H1 (cell line): Measurements from ENCODE around the gene GABARAPL2. TPM values are rescaled to one million over a fixed set of nuclear protein-coding genes. Genes with fewer than 3 reads are reported as not detected.

Experiments
- ATF2 ChIP-seq: IDR thresholded peaks from 2 replicates; pipeline ENCODE4 v1.6.1; 2012; ENCODE audit warnings: low read length, inconsistent platforms
- ATF3 ChIP-seq: IDR thresholded peaks from 2 replicates; pipeline ENCODE4 v1.6.1; 2011; ENCODE audit warnings: low read depth, mild to moderate bottlenecking, low read length; ENCODE audit not compliant: insufficient read depth
- CREB1 ChIP-seq: IDR thresholded peaks from 2 replicates; pipeline ENCODE4 v1.6.1; 2012; ENCODE audit warnings: inconsistent platforms
- E2F6 ChIP-seq: IDR thresholded peaks from 2 replicates; pipeline ENCODE4 v1.6.1; 2012; ENCODE audit warnings: inconsistent platforms
- EGR1 ChIP-seq: IDR thresholded peaks from 2 replicates; pipeline ENCODE4 v1.6.1; 2011; ENCODE audit warnings: low read depth, low read length, borderline replicate concordance
- EZH2 ChIP-seq: fragments of 200-600 bp; sonication (generic); IDR thresholded peaks from 2 replicates; pipeline ENCODE4 v1.7.1; 2012; ENCODE audit warnings: low read depth, mild to moderate bottlenecking, moderate library complexity, low read length, inconsistent platforms; ENCODE audit not compliant: severe bottlenecking
- GTF2F1 ChIP-seq: IDR thresholded peaks from 2 replicates; pipeline ENCODE4 v1.6.1; 2012; ENCODE audit warnings: low read depth, low read length, improper control_type of control experiment, borderline replicate concordance
- JUN ChIP-seq: IDR thresholded peaks from 2 replicates; pipeline ENCODE4 v1.6.1; 2011; ENCODE audit warnings: low read depth, mild to moderate bottlenecking, improper control_type of control experiment, low read length
- JUND ChIP-seq: IDR thresholded peaks from 2 replicates; pipeline ENCODE4 v1.6.1; 2011; ENCODE audit warnings: mild to moderate bottlenecking, improper control_type of control experiment, low read length
- KDM4A ChIP-seq: IDR thresholded peaks from one replicate; pipeline ENCODE4 v1.7.1; 2012; ENCODE audit warnings: low read depth, mild to moderate bottlenecking, moderate library complexity, low read length, inconsistent platforms; ENCODE audit not compliant: severe bottlenecking
- MAX ChIP-seq: IDR thresholded peaks from 2 replicates; pipeline ENCODE4 v1.6.1; 2012; ENCODE audit warnings: inconsistent platforms
- NRF1 ChIP-seq: IDR thresholded peaks from 2 replicates; pipeline ENCODE4 v1.6.1; 2011; ENCODE audit warnings: mild to moderate bottlenecking, low read depth, low read length, improper control_type of control experiment
- POLR2A ChIP-seq, 2 experiments: IDR thresholded peaks; 1 replicate in 1 of 2; 2 replicates in 1 of 2; pipeline ENCODE4 v1.6.1; 2011; ENCODE audit warnings: low read depth in 2 of 2, low read length in 2 of 2, mild to moderate bottlenecking in 2 of 2; ENCODE audit errors: control extremely low read depth in 1 of 2
- RBBP5 ChIP-seq: IDR thresholded peaks from 2 replicates; pipeline ENCODE4 v1.7.1; 2012; ENCODE audit warnings: low read depth, mild to moderate bottlenecking, inconsistent platforms, low read length, moderate library complexity, borderline replicate concordance
- SIRT6 ChIP-seq: IDR thresholded peaks from one replicate; pipeline ENCODE4 v1.7.1; 2012; ENCODE audit warnings: low read length, inconsistent platforms
- SIX5 ChIP-seq: IDR thresholded peaks from 2 replicates; pipeline ENCODE4 v1.6.1; 2011; ENCODE audit warnings: mild to moderate bottlenecking, low read depth, low read length
- SRF ChIP-seq: IDR thresholded peaks from 2 replicates; pipeline ENCODE4 v1.6.1; 2011; ENCODE audit warnings: mild to moderate bottlenecking, low read depth, low read length, moderate library complexity
- SUZ12 ChIP-seq: fragments of 200-600 bp; sonication (generic); IDR thresholded peaks from 2 replicates; pipeline ENCODE4 v1.6.1; 2012; ENCODE audit warnings: mild to moderate bottlenecking, inconsistent platforms, low read length, moderate library complexity, mixed read lengths
- TBP ChIP-seq: IDR thresholded peaks from 2 replicates; pipeline ENCODE4 v1.6.1; 2011; ENCODE audit warnings: low read depth, low read length, improper control_type of control experiment
- polyA plus RNA-seq, 7 experiments: library from polyadenylated mRNA; depleted of rRNA in 3 of 7; stranded (reverse) in 5 of 7; unstranded in 2 of 7; fragments of >200 nt in 5 of 7; fragments of 200-250 nt in 2 of 7; gene quantifications; 1 replicate in 5 of 7; 2 replicates in 1 of 7; 4 replicates in 1 of 7; pipeline versions ENCODE4 v1.2.1 to v1.2.3, GENCODE V29; 2011 to 2013; ENCODE audit warnings: missing spikeins in 2 of 7, mixed read lengths in 2 of 7
- total RNA-seq: library from RNA; stranded (reverse); fragmentation: NEBNext Ultra II Directional; extraction: Animal tissue kit (Norgen Biotek cat#: 25700); gene quantifications from 2 replicates; pipeline ENCODE4 v1.2.1, GENCODE V29; 2021

GABARAPL2 gene
- total and polyA plus RNA-seq, 2 of the 8 experiments (the other 6 are each of a cell fraction or from before 2014, with no cell fraction given) = 65.8 to 71.3 TPM

- TF ChIP-seq EZH2 (no peak), SIX5 (no peak), SRF (peak; percentile 57), ATF3 (peak; percentile 45; the same call in 1 of the 2 replicates), EGR1 (no peak), RBBP5 (no peak), E2F6 (no peak), ATF2 (no peak), JUND (no peak), MAX (no peak), SIRT6 (no peak), SUZ12 (no peak), KDM4A (peak; percentile 70), GTF2F1 (no peak), POLR2A (IDR thresholded peaks at IDR 0.05; ENCODE audit: control extremely low read depth in 1 of 2, low read depth in 2 of 2, low read length in 2 of 2) (peak in 1 of 2 experiments; percentile 80; a peak in 2 of 3 replicates), TBP (peak; percentile 51; the same call in 1 of the 2 replicates), JUN (no peak), NRF1 (no peak), CREB1 (peak; percentile 97)
These were observed 10.9 kb upstream of the GABARAPL2 start (continued) for GRCh38 chr16:75555213-75555706.
